ENCODE measurements around the gene MAP1A.
A peak's percentile ranks its signal among the peaks of the same experiment; 100 is the strongest.

The MAP1A gene

DNA sequence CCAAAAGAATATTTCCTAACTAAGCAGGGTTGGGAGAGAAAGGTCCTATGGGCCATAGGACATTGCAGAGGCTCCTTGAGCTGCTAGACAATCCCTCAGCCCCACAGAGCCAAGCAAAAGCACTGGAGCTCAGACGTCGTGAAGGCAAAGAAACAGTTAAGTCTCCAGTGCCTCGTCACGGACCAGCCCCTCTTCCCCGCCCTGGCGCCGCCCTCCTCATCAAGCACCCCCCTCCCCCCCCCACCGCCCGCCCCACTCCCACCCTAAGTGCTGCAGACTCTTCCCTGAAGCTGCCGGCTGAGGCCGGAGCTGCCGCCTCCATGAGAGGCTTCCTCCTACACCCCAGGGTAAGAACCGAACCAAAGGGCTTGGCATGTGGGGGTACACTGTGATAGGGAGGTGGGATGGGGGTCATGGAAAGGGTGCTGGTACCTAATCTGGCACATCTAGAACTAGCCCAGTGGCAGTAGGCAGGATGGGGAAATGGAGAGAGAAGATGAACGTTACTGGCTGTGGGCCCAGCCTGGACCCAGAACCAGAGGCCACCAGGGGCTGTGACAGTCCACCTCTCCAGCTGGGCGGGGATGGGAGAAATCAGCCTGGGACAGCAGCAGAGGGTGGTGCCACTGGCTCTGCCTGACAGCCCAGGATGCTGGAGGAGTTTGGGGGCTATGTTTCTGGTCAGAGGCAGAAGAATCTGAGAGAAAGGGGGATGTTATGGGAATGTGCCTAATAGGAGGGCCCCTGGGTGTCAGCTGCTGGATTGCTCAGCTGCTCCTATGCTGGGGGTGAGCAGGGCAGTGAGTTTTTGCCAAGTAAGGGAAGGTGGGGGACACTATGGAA lies at the start of gene MAP1A:
TSS of gene MAP1A (plus strand) at position 255 of the 843 bp plus-strand sequence. CDS start 3,866 bp downstream, outside the sequence.
- in situ Hi-C loops (cut with HindIII; ENCODE audit: low pct_ligation_motif_present, low pct_unique_long_range_greater_than_20kb, low sequenced_read_pairs): no loop called here
- no peak for DNase-seq

DNA sequence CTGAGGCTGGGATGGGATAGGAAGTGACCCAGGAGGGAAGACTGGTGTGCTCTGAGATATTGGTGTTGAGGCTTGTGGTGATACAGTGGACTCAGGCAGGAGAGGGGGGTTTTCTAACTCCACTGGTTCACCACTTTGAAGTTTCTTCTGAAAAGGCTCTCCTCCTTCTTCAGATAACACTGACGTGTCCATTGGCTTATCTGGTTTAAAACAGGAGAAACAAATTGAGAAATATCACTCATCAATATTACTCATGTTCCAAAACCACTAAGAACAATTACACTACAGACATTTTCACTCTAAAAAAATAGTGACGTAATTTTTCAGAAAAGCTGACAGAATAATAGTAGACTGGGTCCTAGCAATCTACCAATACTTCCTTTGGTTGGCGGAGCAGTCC lies 47.5 kb upstream of the MAP1A start:
- DNase-seq: no peak
- in situ Hi-C loops (cut with HindIII; ENCODE audit: low pct_ligation_motif_present, low pct_unique_long_range_greater_than_20kb, low sequenced_read_pairs): no loop called here

DNA sequence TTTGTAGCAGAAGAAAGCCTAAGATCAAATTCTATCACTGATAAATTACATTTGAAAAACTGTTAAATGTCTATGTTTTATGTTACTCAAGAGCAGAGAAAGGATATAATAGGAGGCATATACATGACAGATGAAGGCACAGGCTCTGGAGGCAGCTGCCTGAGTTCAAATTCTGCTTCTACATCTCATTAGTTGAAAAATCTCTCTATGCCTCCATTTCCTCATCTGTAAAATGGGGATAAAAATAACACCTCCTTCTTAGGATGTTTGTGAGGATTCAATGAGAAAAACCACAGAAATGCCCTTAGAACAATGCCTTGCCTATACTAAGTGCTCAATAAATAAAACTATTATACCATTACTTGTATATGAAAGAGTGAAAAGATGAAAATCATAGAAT lies 45.4 kb upstream of the MAP1A start:
- no peak for DNase-seq
- in situ Hi-C loops (cut with HindIII; ENCODE audit: low pct_ligation_motif_present, low pct_unique_long_range_greater_than_20kb, low sequenced_read_pairs): no loop called here

DNA sequence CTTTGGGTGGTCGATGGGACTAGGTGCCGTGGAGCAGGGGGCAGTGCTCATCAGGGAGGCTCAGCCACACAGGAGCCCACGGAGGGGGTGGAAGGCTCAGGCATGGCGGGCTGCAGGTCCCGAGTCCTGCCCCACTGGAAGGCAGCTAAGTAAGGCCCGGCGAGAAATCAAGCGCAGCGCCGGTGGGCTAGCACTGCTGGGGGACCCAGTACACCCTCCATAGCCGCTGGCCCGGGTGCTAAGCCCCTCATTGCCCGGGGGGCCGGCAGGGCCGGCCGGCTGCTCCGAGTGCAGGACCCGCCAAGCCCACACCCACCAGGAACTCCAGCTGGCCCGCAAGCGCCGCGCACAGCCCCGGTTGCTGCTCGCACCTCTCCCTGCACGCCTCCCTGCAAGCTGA lies 43.5 kb upstream of the MAP1A start:
- in situ Hi-C loops (cut with HindIII; ENCODE audit: low pct_ligation_motif_present, low pct_unique_long_range_greater_than_20kb, low sequenced_read_pairs): no loop called here
- no peak for DNase-seq

DNA sequence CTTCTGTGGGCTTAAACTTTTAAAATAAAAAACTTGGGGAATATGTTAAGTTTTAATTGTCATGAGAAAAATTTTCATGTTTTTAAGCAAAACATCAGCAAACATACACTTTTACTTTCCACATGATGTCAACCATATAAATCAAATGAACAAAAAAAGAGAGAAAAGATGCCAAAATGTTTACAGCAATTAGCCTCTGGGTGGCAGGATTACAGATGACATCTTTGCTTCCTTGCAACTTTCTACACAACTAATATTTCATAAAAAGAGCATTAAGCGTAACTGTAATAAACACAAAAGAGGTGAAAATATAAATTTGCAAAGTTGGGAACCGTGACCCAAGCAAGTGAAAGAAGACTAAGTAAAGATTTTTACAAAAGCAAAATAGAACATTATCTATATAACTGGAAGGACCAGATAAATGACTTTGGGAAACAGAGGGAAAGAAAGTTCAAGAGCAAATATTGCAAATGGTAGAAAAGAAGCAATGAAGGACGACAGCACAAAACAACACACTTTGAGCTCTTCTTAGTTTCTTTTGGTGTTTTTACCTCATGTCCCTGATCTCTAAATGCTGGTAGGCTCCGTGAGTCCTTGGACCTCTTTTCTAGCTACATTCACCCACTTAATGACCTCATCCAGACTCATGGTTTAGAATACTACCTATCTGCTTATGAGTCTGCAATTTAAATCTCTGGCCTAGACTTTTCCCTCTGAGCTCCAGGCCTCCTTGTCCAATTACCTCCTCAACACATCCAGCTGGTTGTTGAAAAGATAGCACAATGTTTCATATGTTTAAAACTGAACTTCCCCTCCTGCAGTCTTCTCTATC lies 33.9 kb upstream of the MAP1A start:
- peak; percentile 24 for DNase-seq
- in situ Hi-C loops (cut with HindIII; ENCODE audit: low pct_ligation_motif_present, low pct_unique_long_range_greater_than_20kb, low sequenced_read_pairs): no loop called here

DNA sequence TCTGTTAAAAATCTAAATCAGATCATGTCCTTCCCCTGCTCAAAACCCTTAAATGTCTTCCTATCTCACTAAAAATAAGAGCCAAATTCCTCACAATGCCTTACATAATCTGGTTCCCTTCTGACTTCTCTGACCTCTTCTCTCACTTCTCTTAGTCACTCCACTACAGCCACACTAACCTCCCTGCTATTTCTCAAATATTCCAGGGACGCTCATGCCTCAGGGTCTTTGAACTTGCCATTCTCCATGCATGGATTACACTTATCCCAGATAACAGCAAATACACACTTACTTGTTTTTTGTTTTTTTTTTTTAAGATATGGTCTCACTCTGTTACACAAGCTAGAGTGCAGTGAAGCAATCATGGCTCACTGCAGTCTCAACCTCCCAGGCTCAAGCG lies 33.0 kb upstream of the MAP1A start:
- DNase-seq: no peak
- in situ Hi-C loops (cut with HindIII; ENCODE audit: low pct_ligation_motif_present, low pct_unique_long_range_greater_than_20kb, low sequenced_read_pairs): no loop called here

DNA sequence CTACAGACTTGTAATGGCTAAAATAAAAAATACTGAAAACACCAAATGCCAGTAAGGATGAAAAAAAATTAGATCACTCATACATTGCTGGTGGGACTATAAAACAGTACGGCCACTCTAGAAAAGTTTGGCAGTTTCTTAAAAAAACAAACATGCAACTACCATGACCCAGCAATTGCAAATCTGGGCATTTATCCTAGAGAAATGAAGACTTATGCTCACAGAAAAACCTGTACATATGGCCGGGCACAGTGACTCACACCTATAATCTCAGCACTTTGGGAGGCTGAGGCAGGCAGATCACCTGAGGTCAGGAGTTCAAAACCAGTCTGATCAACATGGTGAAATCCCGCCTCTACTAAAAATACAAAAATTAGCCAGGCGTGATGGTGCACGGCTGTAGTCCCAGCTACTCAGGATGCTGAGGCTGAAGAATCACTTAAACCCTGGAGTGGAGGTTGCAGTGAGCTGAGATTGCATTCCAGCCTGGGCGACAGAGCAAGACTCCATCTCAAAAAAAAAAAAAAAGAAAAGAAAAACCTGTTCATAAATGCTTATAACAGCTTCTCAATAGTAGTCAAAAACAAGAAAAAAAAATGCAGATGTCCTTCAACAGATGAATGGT lies 30.0 kb upstream of the MAP1A start:
- in situ Hi-C loops (cut with HindIII; ENCODE audit: low pct_ligation_motif_present, low pct_unique_long_range_greater_than_20kb, low sequenced_read_pairs): no loop called here
- no peak for DNase-seq

DNA sequence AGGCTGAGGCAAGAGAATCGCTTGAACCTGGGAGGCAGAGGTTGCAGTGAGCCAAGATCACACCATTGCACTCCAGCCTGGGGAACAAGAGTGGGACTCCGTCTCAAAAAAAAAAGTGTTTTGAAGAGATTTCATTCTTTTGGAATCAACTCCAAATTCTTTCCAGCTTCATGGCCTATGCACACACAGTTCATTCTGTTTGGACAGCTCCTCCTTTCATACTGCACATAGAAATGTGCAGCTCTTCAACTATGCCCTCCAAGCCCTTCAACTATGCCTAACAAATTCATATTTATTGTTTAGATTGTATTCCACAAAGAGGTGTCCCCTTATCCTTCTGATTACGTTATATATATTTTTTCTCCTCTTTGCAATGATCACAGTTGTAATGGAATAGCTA lies 28.6 kb upstream of the MAP1A start:
- in situ Hi-C loops (cut with HindIII; ENCODE audit: low pct_ligation_motif_present, low pct_unique_long_range_greater_than_20kb, low sequenced_read_pairs): no loop called here
- DNase-seq: no peak

DNA sequence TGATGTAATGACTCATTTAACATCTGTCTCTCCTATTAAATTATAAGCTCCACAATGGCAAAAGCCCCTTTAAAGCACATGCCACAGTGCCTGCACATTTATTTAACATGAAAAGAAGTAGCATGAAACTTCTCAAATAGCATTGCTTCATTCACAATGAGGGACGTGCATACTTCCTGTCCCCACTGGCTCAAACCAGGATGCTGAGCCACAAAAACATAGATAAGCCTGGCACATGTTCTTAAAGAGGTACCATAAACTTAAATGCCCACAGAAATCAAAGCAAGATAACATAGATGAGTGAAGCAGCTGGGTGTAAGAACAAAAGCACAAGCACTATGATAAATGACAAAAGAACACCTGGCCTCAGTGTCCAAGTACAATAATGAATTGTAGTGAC lies 28.2 kb upstream of the MAP1A start:
- DNase-seq: no peak
- in situ Hi-C loops (cut with HindIII; ENCODE audit: low pct_ligation_motif_present, low pct_unique_long_range_greater_than_20kb, low sequenced_read_pairs): no loop called here

DNA sequence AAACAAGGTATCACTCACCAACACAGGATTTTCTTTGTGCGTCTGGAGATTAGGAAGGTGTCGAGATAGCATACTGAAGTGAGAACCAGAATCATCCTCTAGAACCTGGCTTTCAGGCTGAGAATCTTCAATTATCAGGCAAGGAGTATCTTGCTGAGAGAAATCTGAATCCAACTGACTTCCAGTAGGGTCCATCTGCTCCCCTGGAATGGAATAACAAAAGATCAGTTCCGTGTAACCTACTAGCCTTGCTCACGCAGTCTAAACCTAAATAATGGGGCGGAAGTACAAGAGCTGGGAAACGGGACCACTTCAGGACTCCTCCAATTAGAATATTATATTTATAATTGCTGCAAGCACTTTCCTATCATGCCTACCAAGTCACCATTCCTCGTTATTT lies 25.1 kb upstream of the MAP1A start:
- in situ Hi-C loops (cut with HindIII; ENCODE audit: low pct_ligation_motif_present, low pct_unique_long_range_greater_than_20kb, low sequenced_read_pairs): no loop called here
- no peak for DNase-seq

DNA sequence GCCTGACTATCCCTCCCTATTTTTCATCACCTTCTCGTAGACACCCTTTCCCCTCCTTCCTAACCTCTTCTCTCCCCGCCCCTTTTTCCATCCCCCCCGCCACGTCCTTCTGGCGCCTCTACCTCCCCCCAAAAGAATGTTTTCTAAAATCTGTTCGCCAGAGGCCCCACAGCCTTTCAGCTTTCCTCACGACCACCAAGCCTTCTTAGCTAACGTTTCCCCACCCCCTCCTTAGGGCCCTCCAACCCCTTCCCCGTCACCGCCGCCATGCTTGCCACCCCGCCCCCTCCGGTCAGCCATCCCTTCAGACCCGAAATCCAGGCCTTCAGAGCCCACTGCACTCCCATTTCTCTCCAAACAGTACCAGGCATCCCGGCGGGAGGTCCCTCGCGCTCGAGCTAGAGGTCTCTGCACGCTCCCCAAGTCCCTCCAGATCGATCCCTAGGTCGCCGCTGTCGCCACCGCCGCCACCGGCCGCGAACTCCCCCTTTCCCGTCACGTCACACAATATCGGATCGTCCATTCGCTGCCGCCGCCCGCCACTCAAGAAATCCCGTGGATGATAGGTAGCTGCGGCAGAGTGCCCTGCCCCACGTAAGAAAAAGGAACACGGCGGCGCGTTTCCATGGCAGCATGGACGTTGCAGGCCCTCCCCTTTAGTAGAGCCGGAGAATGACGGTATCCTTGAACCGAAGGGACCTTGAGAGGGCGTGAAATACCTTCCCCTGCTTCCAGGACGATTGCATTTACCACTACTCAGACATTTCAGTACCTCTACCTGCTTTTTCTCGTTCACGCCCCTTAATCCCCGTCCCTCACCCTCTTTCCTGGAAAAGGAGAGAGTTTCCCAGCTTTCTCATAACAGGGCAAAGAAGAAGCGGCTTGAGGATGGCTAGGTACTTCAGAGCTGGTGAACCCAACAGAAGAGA lies 24.5 kb upstream of the MAP1A start, which contains the start of gene TP53BP1:
TSS of gene TP53BP1 (minus strand) at position 484 of the 929 bp plus-strand sequence. CDS start at position 371, 113 bp downstream.
- in situ Hi-C loops (cut with HindIII; ENCODE audit: low pct_ligation_motif_present, low pct_unique_long_range_greater_than_20kb, low sequenced_read_pairs): no loop called here
- DNase-seq: peak; percentile 92

DNA sequence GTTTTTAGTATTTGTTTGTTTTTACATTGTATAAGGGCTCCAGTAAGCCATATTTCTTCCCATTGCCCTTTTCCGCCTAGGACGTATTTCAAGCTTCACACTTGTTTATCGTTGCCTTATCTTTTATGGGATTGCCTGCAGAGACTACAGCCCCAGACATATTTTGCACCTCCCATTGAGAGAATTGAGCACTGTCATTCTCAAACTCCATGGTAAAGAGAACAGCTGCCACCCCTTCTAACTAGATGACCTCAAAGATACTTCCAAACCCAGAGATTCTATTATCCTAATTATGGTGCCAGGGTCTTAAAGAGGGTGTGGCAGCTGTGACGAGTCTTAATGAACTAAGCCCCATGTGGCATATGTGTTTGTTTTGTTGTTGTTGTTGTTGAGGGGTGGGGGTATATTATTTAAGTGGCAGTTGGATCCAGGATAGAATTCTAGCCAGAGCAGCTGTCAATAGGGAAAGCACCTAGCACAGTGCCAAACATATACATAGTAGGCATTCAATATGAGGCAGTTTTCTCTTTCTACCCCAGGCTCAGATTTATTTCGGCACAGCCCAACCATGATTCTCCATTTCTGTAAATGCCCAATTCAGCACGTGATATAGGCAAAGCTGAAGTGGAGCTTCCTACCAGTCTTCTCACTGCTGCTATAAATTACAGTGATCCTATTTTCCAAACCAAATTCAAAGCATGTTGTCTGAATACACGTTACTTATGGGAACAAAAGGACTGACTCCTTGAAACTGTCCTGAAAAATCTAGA lies 23.5 kb upstream of the MAP1A start:
- in situ Hi-C loops (cut with HindIII; ENCODE audit: low pct_ligation_motif_present, low pct_unique_long_range_greater_than_20kb, low sequenced_read_pairs): no loop called here
- DNase-seq: no peak

DNA sequence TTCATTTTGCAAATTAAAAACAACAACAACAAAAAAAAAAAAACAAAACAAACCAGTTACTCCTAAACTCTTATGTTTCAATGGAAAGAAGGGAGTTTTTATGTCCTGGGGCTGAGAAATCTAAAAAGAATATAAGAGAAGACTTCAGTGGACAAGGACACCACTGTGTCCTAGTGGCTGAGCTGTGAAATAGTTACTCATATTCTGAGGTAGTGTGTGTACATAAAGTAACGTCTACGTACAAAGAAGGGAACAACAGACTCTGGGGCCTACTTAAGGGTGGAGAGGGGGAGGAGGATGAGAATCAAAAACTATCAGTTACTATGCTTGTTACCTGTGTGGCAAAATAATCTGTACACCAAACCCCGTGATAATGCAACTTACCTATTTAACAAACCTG lies 18.4 kb upstream of the MAP1A start:
- in situ Hi-C loops (cut with HindIII; ENCODE audit: low pct_ligation_motif_present, low pct_unique_long_range_greater_than_20kb, low sequenced_read_pairs): no loop called here
- DNase-seq: no peak

DNA sequence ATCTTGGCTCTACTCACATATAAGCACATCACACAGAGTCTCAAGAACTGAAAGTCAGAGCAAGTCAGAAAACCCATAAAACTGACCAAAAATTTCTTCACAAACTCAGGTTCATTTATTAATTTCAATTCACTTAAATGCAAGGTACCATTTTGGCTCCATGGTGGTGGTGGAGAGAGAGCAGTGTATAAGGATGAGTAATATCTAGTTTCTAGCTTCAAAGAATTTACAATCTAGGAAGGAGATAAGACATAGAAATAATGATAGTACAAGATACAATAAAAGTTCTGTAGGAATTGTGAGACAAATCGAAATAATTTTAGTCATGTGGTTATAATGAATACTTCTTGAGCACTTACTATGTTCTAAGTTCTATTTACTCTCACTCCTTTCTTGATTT lies 17.8 kb upstream of the MAP1A start:
- DNase-seq: no peak
- in situ Hi-C loops (cut with HindIII; ENCODE audit: low pct_ligation_motif_present, low pct_unique_long_range_greater_than_20kb, low sequenced_read_pairs): no loop called here

DNA sequence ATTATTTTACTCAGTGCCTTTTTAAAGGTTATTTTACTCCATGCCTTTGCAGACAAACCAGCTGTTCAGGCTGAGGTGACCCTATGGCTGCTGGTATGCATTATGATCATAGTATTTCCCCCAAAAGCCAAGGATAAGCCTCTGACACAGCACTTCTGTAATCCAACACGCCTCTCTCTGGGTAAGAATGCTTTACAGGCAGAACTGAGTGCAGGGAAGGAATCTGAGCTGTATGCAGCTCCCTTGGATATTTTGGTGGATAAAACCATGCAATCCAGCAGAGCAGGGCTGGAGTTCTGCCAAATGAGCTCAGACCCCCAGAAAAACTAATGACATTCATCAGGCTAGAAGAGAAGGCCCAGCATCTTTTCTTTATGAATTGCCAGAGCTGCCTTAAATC lies 11.7 kb upstream of the MAP1A start:
- no peak for DNase-seq
- in situ Hi-C loops (cut with HindIII; ENCODE audit: low pct_ligation_motif_present, low pct_unique_long_range_greater_than_20kb, low sequenced_read_pairs): no loop called here

DNA sequence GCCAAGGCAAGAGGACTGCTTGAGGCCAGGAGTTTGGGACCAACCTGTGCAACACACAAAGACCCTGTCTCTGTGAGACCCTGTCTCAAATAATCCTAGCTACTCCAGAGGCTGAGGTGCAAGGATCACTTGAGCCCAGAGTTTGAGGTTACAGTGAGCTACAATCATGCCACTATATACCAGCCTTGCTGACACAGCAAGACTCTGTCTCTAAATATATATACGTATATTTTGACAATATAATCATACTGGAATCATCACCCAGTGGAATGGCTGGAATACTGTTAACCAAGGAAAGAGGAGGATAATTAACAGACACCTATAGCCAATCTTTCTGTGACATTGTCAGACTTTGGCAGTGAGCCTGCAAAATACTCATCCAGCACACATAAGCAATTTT lies 9.0 kb upstream of the MAP1A start:
- in situ Hi-C loops (cut with HindIII; ENCODE audit: low pct_ligation_motif_present, low pct_unique_long_range_greater_than_20kb, low sequenced_read_pairs): no loop called here
- DNase-seq: no peak

DNA sequence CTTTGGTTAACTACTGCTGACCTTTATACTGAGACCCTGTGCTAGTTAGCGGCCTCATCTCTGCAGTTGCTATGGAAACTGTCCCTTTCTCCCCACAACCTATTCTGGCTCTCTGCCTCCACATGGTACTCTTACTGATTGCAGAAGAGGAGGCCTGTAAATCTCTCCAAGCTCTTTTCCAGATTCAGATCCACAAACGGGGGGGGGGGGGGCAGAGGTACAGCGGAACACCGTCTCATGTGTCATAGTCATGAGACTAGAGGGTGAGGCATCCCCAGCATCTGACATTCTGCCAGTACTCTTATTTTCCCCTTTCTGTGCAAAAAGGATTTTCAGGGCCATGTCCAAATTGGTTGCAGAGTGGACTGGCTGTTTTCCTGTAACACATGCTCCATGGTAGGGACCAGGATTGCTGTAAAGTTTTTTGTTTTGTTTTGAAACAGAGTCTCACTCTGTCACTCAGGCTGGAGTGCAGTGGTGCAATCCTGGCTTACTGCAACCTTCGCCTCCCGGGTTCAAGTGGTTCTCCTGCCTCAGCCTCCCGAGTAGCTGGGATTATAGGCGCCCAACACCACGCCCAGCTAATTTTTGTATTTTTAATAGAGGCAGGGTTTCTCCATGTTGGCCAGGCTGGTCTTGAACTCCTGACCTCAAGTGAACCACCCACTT lies 8.3 kb upstream of the MAP1A start:
- DNase-seq: peak; percentile 28
- in situ Hi-C loops (cut with HindIII; ENCODE audit: low pct_ligation_motif_present, low pct_unique_long_range_greater_than_20kb, low sequenced_read_pairs): no loop called here

Data from ACHN (cell line).